Type B pancreatic cell (in vitro differentiated cells): ENCODE data around the gene SMARCAL1. TPM values are rescaled to one million over a fixed set of nuclear protein-coding genes. Genes with fewer than 3 reads are reported as not detected.

ENCODE experiments used
- DNase-seq: peaks from one replicate; pipeline ENCODE4 v3.0.0; 2021; ENCODE audit warnings: mixed read lengths; ENCODE audit not compliant: unreplicated experiment; ENCODE audit errors: extremely low spot score
- H3K27ac Mint-ChIP-seq: 2 replicates; pipeline ENCODE4 v1.8.0; 2021; ENCODE audit warnings: mild to moderate bottlenecking, mixed read lengths
- H3K27me3 Mint-ChIP-seq: 2 replicates; pipeline ENCODE4 v1.8.0; 2021; ENCODE audit warnings: mixed read lengths
- H3K36me3 Mint-ChIP-seq: 2 replicates; pipeline ENCODE4 v1.8.0; 2021; ENCODE audit warnings: mixed read lengths
- H3K4me1 Mint-ChIP-seq: one replicate; pipeline ENCODE4 v1.8.0; 2021; ENCODE audit warnings: mixed read lengths; ENCODE audit not compliant: unreplicated experiment
- H3K4me3 Mint-ChIP-seq: 2 replicates; pipeline ENCODE4 v1.8.0; 2021; ENCODE audit warnings: mild to moderate bottlenecking, mixed read lengths
- H3K9me3 Mint-ChIP-seq: 2 replicates; pipeline ENCODE4 v1.8.0; 2021; ENCODE audit warnings: mixed read lengths
- CTCF ChIP-seq: fragments of 200-600 bp; sonication (generic); conservative IDR thresholded peaks from 2 replicates; pipeline ENCODE4 v1.5.0; 2021; ENCODE audit warnings: antibody characterized with exemption, mild to moderate bottlenecking
- long read RNA-seq: library from polyadenylated mRNA; unstranded; transcript quantifications from one replicate; pipeline ENCODE4 v2.0.0, GENCODE V29; 2020
- total RNA-seq: library from RNA; stranded (reverse); gene quantifications from 2 replicates; pipeline ENCODE4 v1.2.1, GENCODE V29; 2021; ENCODE audit warnings: low replicate concordance

The SMARCAL1 gene
- total RNA-seq = 21.9 and 29.0 TPM in 2 replicates
- long read RNA-seq, transcript SMARCAL1-201 (18 exons, 3,271 nt) = major isoform, 82 of 148 reads
- long read RNA-seq, transcript SMARCAL1-202 (18 exons, 3,056 nt) = minor isoform, 22 of 148 reads
- long read RNA-seq, partial matches to known transcripts = 11 of 148 reads
- long read RNA-seq, other reads (novel, unspliced or antisense) = 32 of 148 reads

DNA sequence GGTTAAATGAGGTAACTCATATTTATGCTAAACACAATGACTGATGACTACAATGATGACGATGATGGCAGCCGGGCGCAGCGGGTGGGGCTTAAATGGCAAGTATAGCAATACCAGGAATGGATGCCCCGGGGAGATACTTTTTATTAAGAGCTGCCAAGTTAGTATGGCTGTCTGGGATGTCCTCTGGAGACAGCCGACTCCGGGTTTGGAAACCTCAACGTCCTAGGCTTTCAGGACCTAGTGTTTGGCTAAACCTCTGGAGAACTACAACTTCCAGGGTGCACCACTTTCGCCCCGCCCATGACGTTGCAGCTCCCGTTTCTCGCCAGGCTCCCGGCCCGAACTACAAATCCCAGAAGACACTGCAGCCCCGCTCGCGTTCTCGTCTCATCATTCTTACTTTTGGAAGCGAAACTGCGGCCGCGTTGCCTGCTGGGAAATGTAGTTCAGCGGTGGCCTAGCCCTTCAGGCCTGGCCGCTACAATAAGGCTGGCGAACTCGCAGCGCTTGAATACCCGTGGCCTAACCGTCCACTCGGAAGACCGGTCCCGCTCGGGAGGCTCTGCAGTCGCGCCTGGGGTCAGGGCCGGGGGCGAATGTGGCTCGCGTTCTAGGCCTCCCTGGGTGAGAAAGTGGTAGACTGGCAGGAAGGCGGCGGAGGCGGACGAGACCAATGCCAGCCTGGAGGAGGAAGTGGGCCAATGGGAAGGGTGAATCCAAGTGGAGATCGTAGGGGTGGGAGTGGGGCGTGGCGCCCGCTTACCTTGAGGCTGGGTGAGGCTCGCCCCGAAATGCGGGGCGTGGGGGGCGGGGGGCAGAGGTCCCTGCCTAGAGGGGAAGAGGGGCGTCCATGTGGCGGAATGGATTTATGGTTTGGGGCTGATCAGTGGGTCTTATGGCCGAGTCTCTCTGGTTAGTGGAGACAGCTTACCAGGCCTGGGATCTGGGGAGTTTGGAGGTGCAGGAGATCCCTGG, at the start of gene SMARCAL1:
Gene SMARCAL1 (plus strand): TSS at position 463 of the 978 bp plus-strand sequence. CDS start 2,221 bp downstream, outside the sequence.
- Mint-ChIP-seq H3K4me3 (peak within 1 kb of the TSS; percentile 100), H3K27me3 (peaks cover 11% of the 10 kb centered on the region), H3K36me3 (no peaks in the 10 kb centered on the region), H3K27ac (peak within 1 kb of the TSS; percentile 98), H3K4me1 (peaks cover 15% of the 10 kb centered on the region), H3K9me3 (no peaks in the 10 kb centered on the region)
- no peak for TF ChIP-seq CTCF
- DNase-seq = peak; percentile 97

GRCh38 chr2:216362730-216363129, 49.6 kb upstream of the SMARCAL1 start:
- H3K9me3 Mint-ChIP-seq = no peaks in the 10 kb centered on the region

DNA sequence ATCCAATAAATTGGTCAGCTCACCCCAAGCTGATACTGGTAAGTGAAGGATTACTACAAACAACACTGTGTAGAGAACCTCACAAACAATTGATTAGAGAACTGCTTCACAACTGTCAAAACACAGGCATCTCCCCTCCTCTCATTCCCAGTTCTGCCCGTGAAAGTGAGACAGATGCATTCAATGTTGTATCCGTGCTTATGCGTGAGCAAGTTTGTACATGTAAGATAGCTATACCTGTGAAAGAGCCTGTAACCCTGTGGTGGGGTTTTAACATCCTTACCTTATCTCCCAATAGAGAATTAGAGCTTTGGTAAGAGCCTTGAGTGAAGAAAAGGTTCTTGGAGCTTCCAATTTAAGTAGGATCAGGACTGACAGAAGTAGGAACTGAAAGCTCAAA, 49.1 kb upstream of the SMARCAL1 start:
- Mint-ChIP-seq H3K4me1 (no peaks in the 10 kb centered on the region), H3K27me3 (peaks cover 99% of the 10 kb centered on the region), H3K4me3 (no peak overlapping the region), H3K9me3 (no peaks in the 10 kb centered on the region), H3K27ac (no peak overlapping the region), H3K36me3 (no peaks in the 10 kb centered on the region)
- no peak for DNase-seq
- no peak for TF ChIP-seq CTCF

More at GRCh38 chr2:216362730-216363129, 49.6 kb upstream of the SMARCAL1 start:
- DNase-seq = no peak
- TF ChIP-seq CTCF = no peak
- H3K4me3 Mint-ChIP-seq = no peak overlapping the region
- no peaks in the 10 kb centered on the region for H3K4me1 Mint-ChIP-seq
- no peak overlapping the region for H3K27ac Mint-ChIP-seq
- H3K27me3 Mint-ChIP-seq = peaks cover 99% of the 10 kb centered on the region
- H3K36me3 Mint-ChIP-seq = no peaks in the 10 kb centered on the region

GRCh38 chr2:216365518-216365917, 46.8 kb upstream of the SMARCAL1 start:
- H3K4me3 Mint-ChIP-seq = no peak overlapping the region
- no peaks in the 10 kb centered on the region for H3K36me3 Mint-ChIP-seq
- peaks cover 98% of the 10 kb centered on the region for H3K27me3 Mint-ChIP-seq
- H3K4me1 Mint-ChIP-seq = no peaks in the 10 kb centered on the region
- no peak for DNase-seq
- no peak for TF ChIP-seq CTCF
- H3K9me3 Mint-ChIP-seq = no peaks in the 10 kb centered on the region
- H3K27ac Mint-ChIP-seq = no peak overlapping the region

DNA sequence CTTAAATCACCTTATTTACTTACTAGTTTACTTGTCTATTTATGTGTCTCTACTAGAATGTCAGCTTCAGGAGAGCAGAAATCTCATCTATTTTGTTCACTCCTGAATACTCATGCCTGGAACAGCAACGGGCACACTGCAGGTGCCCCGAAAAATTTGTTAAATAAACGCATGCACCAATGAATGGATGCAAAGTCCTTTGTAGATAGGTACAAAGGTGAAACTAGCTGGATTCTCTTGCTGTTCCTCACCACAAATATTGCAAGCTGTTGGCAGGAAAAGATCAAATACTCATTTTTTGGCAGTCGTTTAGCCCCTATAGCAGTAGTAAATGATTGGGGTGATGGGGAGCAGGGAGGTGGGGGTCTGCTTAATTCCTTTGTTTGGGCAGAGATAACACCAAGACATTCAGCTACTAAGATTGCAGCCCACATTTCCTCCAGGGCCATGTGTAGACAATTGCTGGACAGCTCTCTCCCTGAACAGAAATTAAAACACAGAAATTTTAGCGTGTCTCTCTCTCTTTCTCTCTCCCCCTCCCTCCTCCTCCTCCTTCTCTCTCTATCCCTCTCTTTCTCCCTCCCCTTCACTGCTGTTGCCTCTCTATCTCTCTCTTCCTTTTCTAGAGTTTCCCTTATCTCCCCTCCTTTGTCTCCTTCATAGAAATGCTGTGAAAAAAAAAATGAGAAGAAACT, 45.4 kb upstream of the SMARCAL1 start:
- TF ChIP-seq CTCF = no peak
- Mint-ChIP-seq H3K27me3 (peaks cover 92% of the 10 kb centered on the region), H3K36me3 (no peaks in the 10 kb centered on the region), H3K4me3 (no peak overlapping the region), H3K9me3 (no peaks in the 10 kb centered on the region), H3K27ac (no peak overlapping the region), H3K4me1 (no peaks in the 10 kb centered on the region)
- no peak for DNase-seq
